IMR-90 (cell line): Measurements from ENCODE around the gene OLFM4. TPM values are rescaled to one million over a fixed set of nuclear protein-coding genes. Genes with fewer than 3 reads are reported as not detected.

Experiments used
- ATAC-seq: fragments of 200-7000 bp; cut with Tn5 transposase; 2 replicates; pipeline ENCODE4 v1.9.1; 2020; ENCODE audit warnings: low read depth, mild to moderate bottlenecking, moderate library complexity
- BruUV-seq: library from RNA; stranded (reverse); fragments of 400-500 nt; replicated peaks from 2 replicates; lab custom pipeline; 2021; lab: Mats Ljungman, UMichigan
- CTCF ChIA-PET: fragments of 300-600 bp; formaldehyde crosslinking; extraction: SDS; loops from one replicate; lab custom pipeline; 2021; ENCODE audit warnings: antibody characterized with exemption; lab: Yijun Ruan, JAX
- POLR2A ChIA-PET: fragments of 300-600 bp; sonication (Branson Sonifier 250); formaldehyde crosslinking; loops from one replicate; lab custom pipeline; 2022; ENCODE audit warnings: antibody characterized with exemption; ENCODE audit not compliant: unreplicated experiment; lab: Charles Lee
- DNase-seq: peaks from one replicate; pipeline ENCODE4 v3.0.0; 2013
- H2AFZ ChIP-seq: replicated peaks from 2 replicates; pipeline ENCODE3; 2013; ENCODE audit warnings: low read length, mild to moderate bottlenecking; ENCODE audit not compliant: poor library complexity
- H2AK5ac ChIP-seq: 2 replicates; pipeline ENCODE4 v1.6.1; 2013; ENCODE audit warnings: low read depth, low read length, inconsistent platforms
- H2AK9ac ChIP-seq: replicated peaks from 2 replicates; pipeline ENCODE3; 2013; ENCODE audit warnings: mild to moderate bottlenecking, low read depth, low read length, moderate library complexity; ENCODE audit not compliant: poor library complexity
- H2BK120ac ChIP-seq: 2 replicates; pipeline ENCODE4 v1.6.1; 2013; ENCODE audit warnings: low read depth, low read length, inconsistent platforms
- H2BK15ac ChIP-seq: 3 replicates; pipeline ENCODE4 v1.6.1; 2013; ENCODE audit warnings: low read depth, low read length, inconsistent platforms
- H2BK20ac ChIP-seq: 2 replicates; pipeline ENCODE4 v1.6.1; 2013; ENCODE audit warnings: low read depth, mild to moderate bottlenecking, inconsistent platforms, low read length, moderate library complexity
- H2BK5ac ChIP-seq: 2 replicates; pipeline ENCODE4 v1.6.1; 2013; ENCODE audit warnings: mild to moderate bottlenecking, low read depth, low read length, inconsistent platforms; ENCODE audit not compliant: poor library complexity, severe bottlenecking
- H3K14ac ChIP-seq: replicated peaks from 2 replicates; pipeline ENCODE4 v1.6.1; 2013; ENCODE audit warnings: low read depth, low read length, inconsistent platforms
- H3K18ac ChIP-seq: 2 replicates; pipeline ENCODE4 v1.6.1; 2013; ENCODE audit warnings: low read depth, low read length, control low read depth
- H3K23ac ChIP-seq: 2 replicates; pipeline ENCODE4 v1.6.1; 2013; ENCODE audit warnings: low read depth, low read length, inconsistent platforms
- H3K27ac ChIP-seq: 2 replicates; pipeline ENCODE4 v1.5.1; 2013; ENCODE audit warnings: mild to moderate bottlenecking, control low read depth, low read length; ENCODE audit not compliant: insufficient read depth
- H3K27me3 ChIP-seq: 2 replicates; pipeline ENCODE4 v1.6.1; 2013; ENCODE audit warnings: low read length; ENCODE audit not compliant: control insufficient read depth, insufficient read depth
- H3K36me3 ChIP-seq: 2 replicates; pipeline ENCODE4 v1.6.1; 2013; ENCODE audit warnings: low read length, mixed read lengths; ENCODE audit not compliant: control insufficient read depth, insufficient read depth
- H3K4ac ChIP-seq: 2 replicates; pipeline ENCODE4 v1.6.1; 2013; ENCODE audit warnings: low read depth, low read length, inconsistent platforms
- H3K4me1 ChIP-seq: 2 replicates; pipeline ENCODE4 v1.6.1; 2013; ENCODE audit warnings: low read length, mixed read lengths; ENCODE audit not compliant: control insufficient read depth, insufficient read depth
- H3K4me2 ChIP-seq: 2 replicates; pipeline ENCODE4 v1.6.1; 2013; ENCODE audit warnings: low read depth, mild to moderate bottlenecking, control low read depth, low read length, moderate library complexity
- H3K4me3 ChIP-seq: 2 replicates; pipeline ENCODE4 v1.5.1; 2013; ENCODE audit warnings: low read depth, mild to moderate bottlenecking, control low read depth, low read length, moderate library complexity; ENCODE audit not compliant: insufficient read depth
- H3K56ac ChIP-seq: 2 replicates; pipeline ENCODE4 v1.6.1; 2013; ENCODE audit warnings: low read length, inconsistent platforms; ENCODE audit not compliant: insufficient read depth; ENCODE audit errors: extremely low read depth
- H3K79me1 ChIP-seq, 2 experiments: 2 replicates each; pipeline ENCODE4 v1.6.1; 2013; ENCODE audit warnings: low read length in 2 of 2, inconsistent platforms in 1 of 2, low read depth in 1 of 2
- H3K9ac ChIP-seq: 2 replicates; pipeline ENCODE4 v1.6.1; 2013; ENCODE audit warnings: low read depth, low read length, control low read depth
- H3K9me1 ChIP-seq: 2 replicates; pipeline ENCODE4 v1.6.1; 2013; ENCODE audit warnings: low read length, inconsistent platforms; ENCODE audit not compliant: insufficient read depth
- H3K9me3 ChIP-seq: 2 replicates; pipeline ENCODE4 v1.6.1; 2013; ENCODE audit warnings: low read length; ENCODE audit not compliant: control insufficient read depth, insufficient read depth
- H4K20me1 ChIP-seq: 2 replicates; pipeline ENCODE4 v1.6.1; 2013; ENCODE audit warnings: low read length, inconsistent platforms; ENCODE audit not compliant: insufficient read depth
- H4K5ac ChIP-seq: 2 replicates; pipeline ENCODE4 v1.6.1; 2013; ENCODE audit warnings: mild to moderate bottlenecking, low read depth, low read length, control low read depth
- H4K8ac ChIP-seq, 2 experiments: 2 replicates each; pipeline ENCODE4 v1.6.1; 2013; ENCODE audit warnings: low read depth in 2 of 2, low read length in 2 of 2, control low read depth in 1 of 2, inconsistent platforms in 1 of 2
- H4K91ac ChIP-seq: 2 replicates; pipeline ENCODE4 v1.6.1; 2013; ENCODE audit warnings: low read depth, low read length, inconsistent platforms; ENCODE audit not compliant: insufficient read depth
- BHLHE40 ChIP-seq: fragments of 150-350 bp; IDR thresholded peaks from 2 replicates; pipeline ENCODE4 v1.6.1; 2016; ENCODE audit warnings: mild to moderate bottlenecking, low read depth, low read length
- CHD1 ChIP-seq: IDR thresholded peaks from 2 replicates; pipeline ENCODE4 v1.6.1; 2012; ENCODE audit warnings: low read depth, low read length, improper control_type of control experiment
- POLR2A ChIP-seq: IDR thresholded peaks from 2 replicates; pipeline ENCODE4 v1.6.1; 2012; ENCODE audit warnings: mild to moderate bottlenecking, low read depth, low read length
- WGBS, 2 experiments: methylation state at CpG; one replicate each; pipeline versions ENCODE4 v1.1.5 to v1.1.7; 2013; ENCODE audit warnings: missing lambda C conversion rate in 2 of 2; ENCODE audit not compliant: insufficient read length in 1 of 2; ENCODE audit errors: extremely low coverage in 2 of 2; 5-methylcytosine and 5-hydroxymethylcytosine counted together
- dilution Hi-C: fragments of 300-500 bp; cut with HindIII; formaldehyde crosslinking; loops from one replicate; pipeline ENCODE4 v1.14.3; 2018; ENCODE audit warnings: low sequenced_read_pairs; ENCODE audit not compliant: unreplicated experiment
- in situ Hi-C: fragments of 300-500 bp; cut with MboI; formaldehyde crosslinking; loops from 3 replicates; pipeline ENCODE4 v1.14.3; 2019; ENCODE audit warnings: low sequenced_read_pairs, inconsistent platforms, mixed read lengths
- intact Hi-C: fragments of 100-400 bp; cut with micrococcal nuclease; formaldehyde crosslinking; loops from 2 replicates; pipeline ENCODE4 v1.10.0; 2022
- polyA plus RNA-seq, 3 experiments: library from polyadenylated mRNA; depleted of rRNA; stranded (reverse); fragments of >200 nt; gene quantifications; 2 replicates each; pipeline ENCODE4 v1.2.3, GENCODE V29; 2012; ENCODE audit warnings: low replicate concordance in 1 of 3
- total RNA-seq: library from RNA; depleted of rRNA; stranded (reverse); fragments of >200 nt; gene quantifications from 2 replicates; pipeline ENCODE4 v1.2.3, GENCODE V29; 2012
- TF ChIP-seq, protein P1 (sequence below): fragments of 150-350 bp; IDR thresholded peaks from 2 replicates; pipeline ENCODE4 v1.6.1; 2017; ENCODE audit warnings: mild to moderate bottlenecking, antibody characterized with exemption, low read length, low read depth
- TF ChIP-seq, protein P2 (sequence below): fragments of 150-350 bp; IDR thresholded peaks from 2 replicates; pipeline ENCODE4 v1.6.1; 2016; ENCODE audit warnings: low read depth, mild to moderate bottlenecking, low read length, moderate library complexity, borderline replicate concordance

Gene OLFM4
- total and polyA plus RNA-seq, 2 of the 4 experiments (the other 2 are of a cell fraction) = not detected

DNA sequence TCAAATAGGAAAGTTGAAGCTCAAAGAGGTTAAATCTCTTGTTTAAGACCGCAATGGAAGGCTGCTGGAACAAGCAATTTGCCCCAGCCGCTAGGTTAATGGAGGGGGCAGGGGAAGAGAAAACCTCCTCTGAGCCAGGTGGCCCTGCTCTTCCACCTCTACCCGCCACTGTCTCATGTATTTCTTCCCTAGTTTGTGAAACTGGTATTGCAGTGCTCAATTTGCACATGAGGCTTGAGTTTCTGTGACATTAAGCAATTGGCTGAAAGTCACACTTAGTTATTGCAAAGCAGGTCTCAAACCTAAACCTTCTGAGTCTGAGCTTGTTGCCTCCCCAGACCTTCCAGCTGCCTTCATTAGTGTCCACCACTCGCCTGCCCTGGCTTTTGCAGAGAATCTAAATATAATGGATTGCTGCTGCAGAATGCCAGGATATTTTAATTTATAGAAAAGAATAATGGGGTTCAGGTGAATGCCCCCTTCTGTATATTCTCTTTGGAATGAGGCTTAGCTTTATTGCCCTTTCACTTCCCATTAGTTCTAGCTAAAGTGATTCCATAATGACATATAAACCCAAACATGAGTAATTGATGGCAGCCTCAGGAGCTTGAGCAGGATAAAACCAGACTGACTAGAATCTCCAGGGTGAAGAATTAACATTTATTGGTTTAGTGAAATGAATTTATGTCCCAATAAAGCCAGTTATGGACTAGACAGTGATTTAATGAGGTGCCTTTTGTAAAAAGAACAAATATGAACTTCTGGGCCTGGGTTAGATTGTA, 27.0 kb upstream of the OLFM4 start:
- H2BK20ac ChIP-seq = no peak overlapping the region
- no peaks in the 10 kb centered on the region for H3K4me1 ChIP-seq
- in situ Hi-C loops (no loop called here), intact Hi-C loops (no loop called here), dilution Hi-C loops (no loop called here)
- H2AK9ac ChIP-seq = no peak overlapping the region
- H3K9me1 ChIP-seq = no peaks in the 10 kb centered on the region
- WGBS, 2 experiments = no CpG with 5 or more reads among the region's 4 CpGs
- H3K56ac ChIP-seq = no peak overlapping the region
- H3K23ac ChIP-seq = no peak overlapping the region
- no peak overlapping the region for H2BK15ac ChIP-seq
- no peak overlapping the region for H3K27ac ChIP-seq
- CTCF ChIA-PET = no interaction called here
- POLR2A ChIA-PET = no interaction called here
- TF ChIP-seq, protein P1, sequence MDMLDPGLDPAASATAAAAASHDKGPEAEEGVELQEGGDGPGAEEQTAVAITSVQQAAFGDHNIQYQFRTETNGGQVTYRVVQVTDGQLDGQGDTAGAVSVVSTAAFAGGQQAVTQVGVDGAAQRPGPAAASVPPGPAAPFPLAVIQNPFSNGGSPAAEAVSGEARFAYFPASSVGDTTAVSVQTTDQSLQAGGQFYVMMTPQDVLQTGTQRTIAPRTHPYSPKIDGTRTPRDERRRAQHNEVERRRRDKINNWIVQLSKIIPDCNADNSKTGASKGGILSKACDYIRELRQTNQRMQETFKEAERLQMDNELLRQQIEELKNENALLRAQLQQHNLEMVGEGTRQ = no peak
- TF ChIP-seq CHD1 (no peak), BHLHE40 (no peak), POLR2A (no peak)
- TF ChIP-seq, protein P2, sequence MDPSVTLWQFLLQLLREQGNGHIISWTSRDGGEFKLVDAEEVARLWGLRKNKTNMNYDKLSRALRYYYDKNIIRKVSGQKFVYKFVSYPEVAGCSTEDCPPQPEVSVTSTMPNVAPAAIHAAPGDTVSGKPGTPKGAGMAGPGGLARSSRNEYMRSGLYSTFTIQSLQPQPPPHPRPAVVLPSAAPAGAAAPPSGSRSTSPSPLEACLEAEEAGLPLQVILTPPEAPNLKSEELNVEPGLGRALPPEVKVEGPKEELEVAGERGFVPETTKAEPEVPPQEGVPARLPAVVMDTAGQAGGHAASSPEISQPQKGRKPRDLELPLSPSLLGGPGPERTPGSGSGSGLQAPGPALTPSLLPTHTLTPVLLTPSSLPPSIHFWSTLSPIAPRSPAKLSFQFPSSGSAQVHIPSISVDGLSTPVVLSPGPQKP = no peak
- no peaks in the 10 kb centered on the region for H3K36me3 ChIP-seq
- H3K9me3 ChIP-seq = peaks cover 3% of the 10 kb centered on the region; the same call in 1 of the 2 replicates
- DNase-seq (no peak), ATAC-seq (no peak)
- BruUV-seq = no TSS peak
- H3K4me3 ChIP-seq = no peak overlapping the region
- H4K5ac ChIP-seq = no peak overlapping the region
- H3K4me2 ChIP-seq = no peak overlapping the region
- H4K20me1 ChIP-seq = no peaks in the 10 kb centered on the region
- H2AK5ac ChIP-seq = no peak overlapping the region
- H4K8ac ChIP-seq = no peak overlapping the region
- no peaks in the 10 kb centered on the region for H3K27me3 ChIP-seq
- H3K9ac ChIP-seq = no peak overlapping the region
- no peak overlapping the region for H2BK5ac ChIP-seq
- H3K14ac ChIP-seq = no peak overlapping the region
- H2AFZ ChIP-seq = no peak overlapping the region
- H3K4ac ChIP-seq = no peak overlapping the region
- no peak overlapping the region for H3K18ac ChIP-seq
- no peaks in the 10 kb centered on the region for H3K79me1 ChIP-seq
- H2BK120ac ChIP-seq = no peak overlapping the region
- H4K91ac ChIP-seq = no peak overlapping the region
